GM12892 (cell line): ENCODE results near the gene NEBL.

Source experiments
- DNase-seq: peaks from one replicate; pipeline ENCODE4 v3.0.0; 2011; ENCODE audit not compliant: insufficient read length
- FAIRE-seq: peaks from 2 replicates; lab custom pipeline; 2011; peaks lifted over from hg19 to GRCh38; lab: Jason Lieb, UNC
- POLR2A ChIP-seq: IDR thresholded peaks from 2 replicates; pipeline ENCODE4 v1.6.1; 2011; ENCODE audit warnings: low read depth, low read length, control low read depth
- POLR2AphosphoS5 ChIP-seq: IDR thresholded peaks from 2 replicates; pipeline ENCODE4 v1.6.1; 2011; ENCODE audit warnings: low read depth, low read length, control low read depth
- TAF1 ChIP-seq: IDR thresholded peaks from 2 replicates; pipeline ENCODE4 v1.6.1; 2011; ENCODE audit warnings: low read depth, mild to moderate bottlenecking, control low read depth, low read length, borderline replicate concordance

The NEBL gene

GRCh38 chr10:20892796-20893195 lies 4.3 kb downstream of the NEBL start:
- TF ChIP-seq POLR2A: no peak
- no peak for TF ChIP-seq TAF1
- no peak for TF ChIP-seq POLR2AphosphoS5
- no peak for FAIRE-seq
- no peak for DNase-seq

- FAIRE-seq (no peak), DNase-seq (no peak)
- TF ChIP-seq TAF1 (no peak), POLR2A (no peak), POLR2AphosphoS5 (no peak)
These were observed 5.0 kb downstream of the NEBL start for GRCh38 chr10:20892011-20892585.

- DNase-seq: no peak
- no peak for TF ChIP-seq POLR2AphosphoS5
- no peak for TF ChIP-seq POLR2A
- no peak for TF ChIP-seq TAF1
- FAIRE-seq: no peak
These were observed 5.8 kb downstream of the NEBL start for GRCh38 chr10:20891338-20891714.

- TF ChIP-seq POLR2AphosphoS5: no peak
- TF ChIP-seq TAF1: no peak
- no peak for TF ChIP-seq POLR2A
- FAIRE-seq: no peak
- no peak for DNase-seq
These were observed 6.4 kb downstream of the NEBL start for GRCh38 chr10:20890491-20891337.

GRCh38 chr10:20890009-20890408 lies 7.1 kb downstream of the NEBL start:
- FAIRE-seq (no peak), DNase-seq (no peak)
- TF ChIP-seq POLR2AphosphoS5: no peak
- TF ChIP-seq POLR2A: no peak

- no peak for FAIRE-seq
- DNase-seq: no peak
- TF ChIP-seq POLR2A: no peak
- no peak for TF ChIP-seq TAF1
- TF ChIP-seq POLR2AphosphoS5: no peak
These were observed 8.3 kb downstream of the NEBL start for GRCh38 chr10:20888620-20889330.

GRCh38 chr10:20887706-20888555 lies 9.2 kb downstream of the NEBL start:
- no peak for DNase-seq
- no peak for FAIRE-seq
- TF ChIP-seq TAF1: no peak
- no peak for TF ChIP-seq POLR2AphosphoS5
- TF ChIP-seq POLR2A: no peak

- DNase-seq: no peak
- TF ChIP-seq POLR2AphosphoS5 (no peak), TAF1 (no peak), POLR2A (no peak)
- no peak for FAIRE-seq
These were observed 11.4 kb downstream of the NEBL start for GRCh38 chr10:20885678-20886077.

- DNase-seq: no peak
- FAIRE-seq: no peak
- no peak for TF ChIP-seq POLR2A
- no peak for TF ChIP-seq TAF1
These were observed 13.6 kb downstream of the NEBL start for GRCh38 chr10:20883552-20883951.

- no peak for FAIRE-seq
- no peak for DNase-seq
- TF ChIP-seq TAF1: no peak
- no peak for TF ChIP-seq POLR2AphosphoS5
- TF ChIP-seq POLR2A: no peak
These were observed 15.0 kb downstream of the NEBL start for GRCh38 chr10:20882091-20882490.

GRCh38 chr10:20879136-20879535 lies 18.0 kb downstream of the NEBL start:
- TF ChIP-seq POLR2AphosphoS5 (no peak), POLR2A (no peak), TAF1 (no peak)
- FAIRE-seq: no peak
- no peak for DNase-seq
